Lung microvascular endothelial cell (primary cell): Measurements from ENCODE around the gene DNAI1. TPM values are rescaled to one million over a fixed set of nuclear protein-coding genes. Genes with fewer than 3 reads are reported as not detected.
"Not testable (repeated sequence)": the region's sequence is repeated elsewhere in the genome, so short reads cannot be mapped to it uniquely, and the experiment has no call there.

Source experiments
- DNase-seq, 2 donors: peaks; one replicate each; pipeline versions ENCODE4 v3.0.0 to v3.0.0-alpha.2; 2010; ENCODE audit warnings: low read depth in 2 of 2
- total RNA-seq: library from RNA; depleted of rRNA; stranded (reverse); fragments of >200 nt; gene quantifications from 2 replicates; pipeline ENCODE4 v1.2.1, GENCODE V29; 2014

Gene DNAI1
- total RNA-seq, 1 donor from 2014 or later: not detected

DNA sequence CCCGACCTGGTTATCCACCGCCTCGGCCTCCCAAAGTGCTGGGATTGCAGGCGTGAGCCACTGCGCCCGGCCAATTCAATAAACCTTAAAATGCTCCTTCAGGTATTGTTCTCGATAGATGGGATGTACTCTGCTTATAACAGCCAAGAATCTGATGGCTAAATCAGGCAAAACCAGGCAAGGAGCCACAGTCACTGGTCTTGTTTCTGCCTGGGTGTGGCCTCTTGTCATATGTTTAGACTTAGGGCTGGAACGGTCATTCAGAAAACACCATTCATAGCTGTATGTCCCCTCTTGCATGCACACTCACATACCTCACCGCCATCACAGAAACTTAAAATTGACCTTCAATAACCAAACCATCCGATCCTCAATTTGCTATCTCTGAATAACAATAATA lies 8.0 kb upstream of the DNAI1 start:
- no peak for DNase-seq

DNA sequence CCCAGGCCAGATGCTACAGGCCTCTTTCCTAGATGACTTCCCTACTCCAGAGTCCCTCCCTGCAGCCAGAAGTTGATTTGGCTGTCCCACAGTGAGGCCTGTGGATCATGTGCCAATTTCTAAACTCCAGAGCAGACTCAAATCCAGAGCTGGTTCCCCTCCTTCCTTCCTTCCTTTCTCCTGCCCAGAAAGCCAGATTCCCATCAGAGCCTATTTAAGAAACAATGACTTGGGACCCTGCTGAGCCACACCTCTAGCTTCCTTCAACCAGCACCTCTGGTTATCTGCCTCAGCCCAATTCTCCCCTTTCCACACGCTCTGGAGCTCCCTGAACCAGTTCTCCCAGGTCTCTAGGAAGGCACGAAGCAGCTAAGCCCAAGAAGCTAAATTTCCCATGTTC lies 7.5 kb upstream of the DNAI1 start:
- DNase-seq: peak in 1 of 2 donors; percentile 23

DNA sequence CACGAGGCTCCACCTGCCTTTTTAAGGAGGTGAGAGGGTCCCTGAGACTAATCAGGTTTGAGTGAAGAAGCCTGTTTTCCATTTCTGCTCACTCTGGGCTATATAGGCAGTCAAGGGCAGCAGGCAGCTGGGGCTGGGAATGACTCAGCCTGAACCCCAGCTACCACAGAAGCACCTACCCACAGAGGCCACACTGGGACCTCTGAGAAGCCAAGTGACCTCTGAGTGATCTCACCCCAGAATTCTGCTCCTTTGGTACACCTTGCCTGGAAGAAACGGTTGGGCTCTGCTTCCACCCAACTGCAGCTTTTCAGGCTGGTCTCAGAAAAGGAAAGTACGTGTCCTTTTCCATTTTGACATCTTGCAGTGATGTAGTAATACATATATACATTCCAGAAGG lies 7.1 kb upstream of the DNAI1 start:
- DNase-seq: peak in 1 of 2 donors; percentile 51

DNA sequence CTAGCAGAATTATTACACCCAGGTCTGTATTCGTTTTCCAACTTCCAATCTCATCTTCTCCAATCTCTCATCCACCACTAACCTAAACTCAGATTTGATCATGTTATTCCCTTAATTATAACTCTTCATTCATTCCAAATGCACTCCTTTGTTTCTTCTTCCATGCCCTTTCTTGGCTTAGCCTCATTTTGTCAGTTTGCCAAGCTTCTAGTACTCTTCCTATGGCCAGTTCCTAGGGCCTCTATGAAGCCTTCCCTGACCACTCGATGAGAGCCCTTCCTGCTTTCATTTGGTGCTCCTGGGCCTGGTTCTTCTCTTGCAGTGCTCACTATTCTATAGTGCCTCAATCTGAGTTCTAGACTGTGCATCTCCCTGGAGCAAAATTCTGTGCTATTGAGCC lies 6.0 kb upstream of the DNAI1 start:
- peak; percentile 16 to 60 for DNase-seq

DNA sequence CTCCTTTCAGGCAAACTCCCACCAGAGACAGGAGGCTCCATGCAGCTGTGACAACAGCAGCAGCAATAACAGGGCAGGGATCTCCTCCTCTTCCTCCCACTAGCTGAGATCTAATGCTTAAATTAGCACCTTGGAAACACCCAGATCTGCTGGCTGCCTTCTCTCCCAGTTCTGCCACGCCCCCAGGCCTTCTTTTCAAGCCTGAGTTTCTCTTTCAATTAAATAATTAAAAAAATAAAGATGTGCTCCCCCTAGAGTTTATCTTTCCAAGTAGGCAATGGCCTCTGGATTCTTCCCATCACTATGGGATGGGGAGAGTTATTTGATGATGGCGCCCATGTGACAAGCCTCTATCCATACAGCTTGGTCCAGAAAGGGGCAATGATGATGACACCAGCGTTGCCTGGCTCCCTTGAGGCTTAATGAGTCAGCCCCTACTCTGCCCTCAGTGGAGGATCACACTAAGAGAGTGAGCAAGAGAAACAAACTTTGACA lies 4.0 kb upstream of the DNAI1 start:
- DNase-seq: peak; percentile 9 to 33

DNA sequence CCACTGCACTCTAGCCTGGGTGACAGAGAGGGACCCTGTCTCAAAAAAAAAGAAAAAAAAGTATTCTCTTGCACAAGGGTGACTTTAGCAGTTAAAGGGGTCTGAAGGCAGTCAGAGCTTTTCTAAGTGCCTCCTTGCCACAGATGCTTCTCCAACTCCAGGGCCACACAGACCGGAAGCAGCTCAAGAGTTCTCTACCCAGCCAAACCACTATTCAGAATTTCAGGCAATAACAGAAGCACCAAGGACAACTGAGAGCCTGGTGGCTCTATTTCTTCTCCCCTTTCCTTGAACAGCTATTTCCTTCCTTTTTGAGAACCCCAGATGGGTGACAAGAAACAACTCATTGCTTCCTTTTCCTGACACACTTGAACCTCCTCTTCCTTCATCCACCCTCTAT lies 2.5 kb upstream of the DNAI1 start:
- peak in 1 of 2 donors; percentile 13 for DNase-seq

DNA sequence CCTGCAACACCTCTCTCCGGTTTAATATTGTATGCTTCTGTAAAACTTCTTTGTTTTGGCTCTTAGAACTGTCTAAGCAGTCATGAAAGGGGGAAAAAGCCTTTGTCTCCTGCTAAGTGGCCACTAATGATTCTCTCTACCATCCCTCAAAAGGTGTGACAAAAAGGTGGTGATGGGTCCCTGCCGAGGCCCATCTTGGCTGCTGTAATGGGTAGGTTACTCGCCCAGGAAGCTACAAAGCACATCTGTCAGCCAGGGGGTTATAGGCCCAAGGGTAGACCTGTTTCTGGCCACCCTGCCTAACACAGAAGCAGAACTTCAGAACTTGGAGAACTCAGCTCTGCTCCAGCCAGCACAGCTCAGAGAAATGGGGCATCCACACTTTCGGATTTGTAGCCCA lies 1.9 kb upstream of the DNAI1 start:
- no peak for DNase-seq

DNA sequence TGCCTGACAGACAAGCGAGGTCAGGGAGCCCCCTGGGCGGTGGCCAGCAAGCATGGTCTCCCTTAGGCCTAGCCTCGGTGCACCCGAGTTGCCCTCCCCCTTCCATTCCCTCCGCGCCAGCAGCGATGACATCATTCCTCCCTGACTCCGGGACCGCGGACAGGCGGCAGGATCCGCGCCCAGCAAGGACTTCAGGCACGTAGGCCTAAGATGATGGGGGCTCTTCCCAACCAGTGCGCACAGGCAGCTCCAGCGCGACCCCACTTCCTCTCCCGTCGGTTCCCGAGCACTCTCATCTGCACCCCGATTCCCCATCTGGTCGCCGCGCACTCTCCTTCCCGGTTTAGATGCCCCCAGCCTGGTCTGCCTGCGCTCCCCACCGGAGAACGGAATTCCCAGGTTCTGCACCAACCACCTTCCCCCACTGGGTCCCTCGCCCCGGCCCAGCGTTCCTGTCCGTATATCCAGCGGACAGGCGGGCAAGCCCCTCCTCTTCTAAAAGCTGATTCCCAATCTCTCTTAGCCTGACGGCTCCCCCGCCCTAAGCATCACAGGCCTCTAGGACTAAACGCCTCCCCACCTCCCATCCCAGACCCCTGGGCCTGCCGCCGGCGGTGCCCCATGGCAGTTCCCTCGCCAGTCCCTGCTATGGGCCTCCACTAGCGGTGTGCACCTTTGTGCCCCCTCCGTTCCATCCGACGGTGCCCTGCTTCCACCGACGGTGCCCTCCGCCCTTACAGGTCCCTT lies 1.2 kb upstream of the DNAI1 start:
- peak; percentile 72 to 83 for DNase-seq

DNA sequence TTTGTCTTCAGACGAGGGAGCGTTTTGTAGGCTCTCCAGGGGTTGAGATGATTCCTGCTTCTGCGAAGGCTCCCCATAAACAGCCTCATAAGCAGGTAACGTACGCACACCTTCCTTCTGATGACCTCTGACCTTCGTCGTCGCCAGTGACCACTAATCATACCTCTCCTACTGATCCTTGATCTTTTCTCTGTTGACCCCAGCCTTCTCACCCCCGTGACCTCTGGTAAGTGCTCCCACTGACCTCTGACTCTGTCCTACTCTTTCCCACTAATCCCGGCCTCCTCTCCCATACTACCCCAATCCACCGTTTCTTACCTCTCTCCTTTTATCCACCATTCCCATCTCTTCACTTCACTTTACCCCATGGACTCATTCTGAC lies 345 bp downstream of the DNAI1 start:
- no peak for DNase-seq

DNA sequence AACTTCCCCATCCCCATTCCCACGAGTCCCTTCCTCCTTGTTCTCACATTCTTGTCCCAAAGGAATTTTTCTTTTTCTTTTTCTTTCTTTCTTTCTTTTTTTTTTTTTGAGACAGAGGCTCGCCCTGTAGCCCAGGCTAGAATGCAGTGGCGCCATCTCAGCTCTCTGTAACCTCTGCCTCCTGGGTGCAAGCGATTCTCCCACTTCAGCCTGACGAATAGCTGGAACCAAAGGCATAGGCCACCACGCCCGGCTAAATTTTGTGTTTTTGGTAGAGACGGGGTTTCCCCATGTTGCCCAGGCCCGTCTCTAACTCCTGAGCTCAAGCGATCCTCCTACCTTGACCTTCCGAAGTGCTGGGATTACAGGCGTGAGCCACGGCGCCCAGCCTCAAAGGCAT lies 751 bp downstream of the DNAI1 start:
- DNase-seq: no peak

DNA sequence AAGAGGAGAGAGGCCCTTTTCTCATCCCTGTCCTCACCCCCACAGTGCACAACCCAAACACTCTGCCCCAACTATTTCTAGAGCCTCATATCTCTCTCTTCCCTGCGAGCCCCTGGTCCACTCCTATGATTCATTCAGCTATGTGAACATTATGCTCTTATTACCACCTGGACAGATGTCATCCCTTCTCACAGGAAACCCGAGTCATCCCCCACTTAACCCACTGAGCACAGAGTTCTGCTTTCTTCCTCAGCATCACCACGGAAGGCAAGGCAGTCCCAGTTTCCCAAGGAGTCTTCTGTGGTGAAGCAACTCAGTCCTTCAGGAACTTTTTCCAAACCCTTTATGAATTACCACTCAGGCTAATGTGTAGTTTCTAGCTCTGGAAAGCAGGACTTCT lies 1.3 kb downstream of the DNAI1 start:
- DNase-seq: peak in 1 of 2 donors; percentile 30

DNA sequence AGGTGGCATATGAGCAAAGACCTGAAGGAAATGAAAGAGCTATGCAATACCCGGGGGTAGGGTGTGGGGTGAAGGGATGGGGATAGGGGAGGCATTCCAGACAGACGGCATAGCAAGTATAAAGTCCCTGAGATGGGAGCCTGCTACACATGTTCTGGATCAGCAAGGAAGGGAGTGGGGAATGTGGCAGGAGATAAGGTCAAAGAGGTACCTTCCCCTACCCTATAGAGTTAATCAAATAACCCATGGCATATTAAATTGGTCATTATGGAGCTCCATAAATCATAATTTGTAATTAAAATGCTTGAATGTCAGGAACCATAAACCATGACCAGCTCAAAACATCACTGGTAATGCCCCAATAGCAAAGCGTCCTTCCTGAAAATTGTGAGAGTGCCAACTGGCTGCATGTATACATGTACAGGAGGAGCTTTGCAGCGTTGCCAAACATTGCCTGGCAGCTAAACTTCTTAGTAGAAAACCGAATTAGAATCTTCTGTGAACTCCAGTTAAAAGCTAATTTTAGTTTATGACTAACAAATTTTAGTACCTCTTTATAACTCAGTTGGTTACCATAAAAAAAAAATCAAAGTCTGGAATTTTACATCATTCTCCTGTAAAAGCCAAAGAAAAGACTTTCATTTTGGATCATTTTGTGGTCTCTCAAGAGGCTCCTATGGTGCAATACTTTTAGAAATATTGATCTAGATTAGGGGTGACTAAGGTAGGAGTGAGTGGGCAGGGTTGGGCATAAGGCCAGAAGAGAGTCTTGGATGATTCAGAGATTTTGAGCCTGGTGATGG lies 4.7 kb downstream of the DNAI1 start:
- no peak for DNase-seq

DNA sequence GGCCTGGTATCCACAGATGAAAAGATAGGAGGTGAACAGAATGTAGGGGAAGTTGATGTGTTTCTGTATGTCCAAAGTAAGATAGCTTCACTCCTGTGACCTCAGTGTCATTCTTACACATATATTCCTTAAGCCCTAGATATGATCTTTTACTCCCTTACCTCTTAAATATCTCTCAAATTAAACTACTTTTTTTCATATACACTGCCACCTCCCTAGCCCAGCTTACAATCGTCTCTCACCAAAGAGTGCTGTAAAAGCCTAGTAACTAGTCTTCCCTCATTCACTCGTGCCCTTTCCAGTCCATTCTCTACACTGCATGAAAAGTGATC lies 5.3 kb downstream of the DNAI1 start:
- DNase-seq: no peak

DNA sequence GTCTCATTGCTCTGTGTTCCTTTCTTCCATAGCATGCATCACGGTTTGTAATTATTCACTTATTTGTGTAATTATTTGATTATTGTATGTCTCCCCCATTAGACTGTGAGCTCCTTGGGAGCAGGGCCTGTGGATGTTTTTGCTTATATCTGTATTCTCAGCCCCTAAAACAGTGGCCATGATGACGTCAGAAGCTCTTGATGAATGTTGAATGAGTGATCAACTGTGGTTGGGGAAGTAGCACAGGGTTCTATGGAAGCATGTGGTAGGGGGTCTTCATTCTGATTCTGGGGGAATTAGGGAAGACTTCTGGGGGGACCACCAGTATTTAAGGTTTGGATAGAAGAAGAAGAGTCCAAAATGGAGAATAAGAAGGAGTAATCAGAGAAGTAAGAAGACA lies 6.0 kb downstream of the DNAI1 start:
- DNase-seq: no peak

DNA sequence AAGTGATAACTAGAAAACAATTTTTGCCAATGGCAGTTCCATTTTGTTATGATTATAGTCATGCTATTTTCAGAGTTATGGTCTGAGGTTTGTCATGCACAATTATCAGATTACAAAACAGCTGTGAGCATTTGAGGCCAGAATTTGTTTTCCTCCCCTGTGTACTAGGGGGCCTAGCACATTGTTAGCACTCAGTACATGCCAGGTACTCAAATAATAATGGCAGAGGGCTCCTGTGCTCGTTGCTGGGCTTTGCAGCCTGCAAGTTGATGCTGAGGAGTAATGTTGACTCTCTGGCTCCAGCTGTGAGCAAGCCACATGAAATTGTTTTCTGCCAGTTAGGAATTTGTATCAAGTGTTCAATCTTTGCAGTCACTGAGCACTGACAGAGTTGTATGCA lies 6.9 kb downstream of the DNAI1 start:
- no peak for DNase-seq

DNA sequence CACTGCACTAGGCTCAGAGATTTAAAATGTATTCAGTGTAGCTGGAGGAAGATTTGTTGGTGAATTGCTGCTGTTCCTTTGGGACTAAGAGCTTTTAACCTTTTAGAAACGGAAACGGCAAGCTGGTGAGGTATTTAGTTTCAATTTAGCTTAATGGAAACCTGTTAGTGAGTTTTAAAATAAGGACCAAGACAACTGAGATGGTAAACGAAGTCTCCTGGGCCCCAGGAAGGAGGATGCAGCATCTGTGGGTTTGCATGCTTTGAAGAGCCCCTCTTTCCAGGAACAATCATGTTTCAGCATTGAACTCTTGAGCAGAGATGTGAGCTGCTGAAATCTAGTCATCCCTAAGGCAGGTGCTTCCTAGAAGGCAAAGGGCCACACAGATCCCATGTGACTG lies 16.5 kb downstream of the DNAI1 start:
- DNase-seq: no peak

DNA sequence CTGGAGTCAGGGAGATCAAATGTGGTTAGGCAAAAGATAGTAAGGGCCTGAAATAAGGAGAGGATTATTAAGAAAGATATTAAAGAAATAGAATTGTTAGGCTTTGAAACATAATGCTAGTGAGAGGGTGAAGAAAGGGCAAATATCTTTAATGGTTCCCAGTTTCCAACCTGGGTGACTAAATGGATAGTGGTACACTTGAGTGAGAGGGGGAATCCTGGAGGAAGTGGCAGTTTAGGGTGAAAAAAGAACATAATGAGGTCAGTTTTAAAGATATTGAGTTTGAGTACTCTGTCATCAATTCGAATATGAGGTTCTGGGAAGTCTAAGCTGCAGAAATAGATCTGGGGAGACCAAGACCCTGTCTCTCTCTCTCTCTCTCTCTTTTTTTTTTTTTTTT lies 18.9 kb downstream of the DNAI1 start:
- no peak for DNase-seq

DNA sequence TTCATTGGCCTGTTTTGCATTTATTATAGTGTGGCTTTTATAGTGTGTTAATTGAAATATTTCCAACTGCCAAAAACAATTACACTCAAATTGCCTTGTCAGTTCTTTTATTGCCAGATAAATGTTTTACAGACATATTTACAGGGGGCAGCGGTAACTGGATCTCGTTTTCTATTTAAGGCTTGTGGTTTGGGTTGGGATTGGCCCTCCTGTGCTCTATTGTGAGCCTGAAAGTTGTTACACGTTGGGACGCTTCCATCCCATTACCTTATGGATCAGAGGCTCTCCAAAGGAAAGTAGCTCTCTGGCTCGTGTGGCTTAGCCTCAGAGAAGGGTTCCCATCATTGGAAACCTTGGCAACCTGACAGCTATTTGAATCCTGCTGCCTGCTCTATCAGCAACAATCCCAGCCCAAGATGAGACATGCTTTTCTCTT lies 20.8 kb downstream of the DNAI1 start:
- DNase-seq: no peak

DNA sequence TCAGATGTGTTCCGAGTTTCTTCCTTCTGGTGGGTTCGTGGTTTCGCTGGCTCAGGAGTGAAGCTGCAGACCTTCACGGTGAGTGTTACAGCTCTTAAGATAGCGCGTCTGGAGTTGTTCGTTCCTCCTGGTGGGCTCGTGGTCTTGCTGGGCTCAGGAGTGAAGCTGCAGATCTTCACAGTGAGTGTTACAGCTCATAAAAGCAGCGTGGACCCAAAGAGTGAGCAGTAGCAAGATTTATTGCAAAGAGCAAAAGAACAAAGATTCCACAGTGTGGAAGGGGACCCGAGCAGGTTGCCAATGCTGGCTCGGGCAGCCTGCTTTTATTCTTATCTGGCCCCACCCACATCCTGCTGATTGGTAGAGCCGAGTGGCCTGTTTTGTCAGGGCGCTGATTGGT lies 23.0 kb downstream of the DNAI1 start:
- DNase-seq: not testable (repeated sequence)

DNA sequence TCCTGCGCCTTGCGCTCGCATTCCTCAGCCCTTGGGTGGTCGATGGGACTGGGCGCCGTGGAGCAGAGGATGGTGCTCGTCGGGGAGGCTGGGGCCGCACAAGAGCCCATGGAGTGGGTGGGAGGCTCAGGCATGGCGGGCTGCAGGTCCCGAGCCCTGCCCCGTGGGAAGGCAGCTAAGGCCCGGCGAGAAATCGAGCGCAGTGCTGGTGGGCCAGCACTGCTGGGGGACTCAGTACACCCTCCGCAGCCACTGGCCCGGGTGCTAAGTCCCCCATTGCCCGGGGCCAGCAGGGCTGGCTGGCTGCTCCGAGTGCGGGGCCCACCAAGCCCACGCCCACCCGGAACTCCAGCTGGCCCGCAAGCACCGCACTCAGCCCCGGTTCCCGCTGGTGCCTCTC lies 24.1 kb downstream of the DNAI1 start:
- DNase-seq: not testable (repeated sequence)

DNA sequence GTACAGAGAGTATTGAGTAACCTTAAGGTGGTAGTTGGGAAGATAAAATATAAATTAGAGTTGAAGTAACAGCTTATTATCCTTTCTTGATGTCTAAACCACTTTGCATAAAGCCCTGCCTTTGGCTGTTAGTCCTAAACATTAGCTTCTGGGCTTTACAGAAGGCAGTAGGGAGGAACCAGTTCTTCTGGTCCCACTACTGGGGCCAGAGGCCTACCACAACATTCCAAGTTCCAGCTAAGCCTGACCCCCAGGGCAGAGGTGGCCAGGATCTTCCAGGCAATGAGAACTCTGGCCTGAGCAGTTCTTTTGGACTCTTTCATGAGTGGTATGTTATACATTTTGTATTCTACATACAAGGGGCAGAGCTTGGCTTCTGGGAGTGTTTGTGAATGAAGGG lies 26.1 kb downstream of the DNAI1 start:
- DNase-seq: no peak

DNA sequence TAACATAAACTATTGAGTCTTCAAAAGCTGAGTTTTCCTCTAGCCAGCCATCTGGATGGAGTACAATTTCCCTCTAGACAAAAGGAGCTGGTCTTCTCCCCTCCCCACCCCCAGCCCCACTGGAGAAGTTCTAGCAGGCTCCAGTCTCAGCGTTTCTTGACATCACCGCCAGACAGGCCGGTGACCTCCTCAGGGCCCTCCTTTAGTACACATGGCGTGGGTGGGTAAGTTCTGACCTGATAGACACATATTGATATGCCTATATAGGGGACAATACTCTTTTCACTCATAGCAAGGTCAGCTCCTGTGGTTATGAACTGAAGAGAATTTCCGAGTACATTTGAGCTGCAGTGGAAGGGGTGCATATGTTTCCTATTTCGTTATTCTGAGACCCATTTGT lies 27.2 kb downstream of the DNAI1 start:
- no peak for DNase-seq

DNA sequence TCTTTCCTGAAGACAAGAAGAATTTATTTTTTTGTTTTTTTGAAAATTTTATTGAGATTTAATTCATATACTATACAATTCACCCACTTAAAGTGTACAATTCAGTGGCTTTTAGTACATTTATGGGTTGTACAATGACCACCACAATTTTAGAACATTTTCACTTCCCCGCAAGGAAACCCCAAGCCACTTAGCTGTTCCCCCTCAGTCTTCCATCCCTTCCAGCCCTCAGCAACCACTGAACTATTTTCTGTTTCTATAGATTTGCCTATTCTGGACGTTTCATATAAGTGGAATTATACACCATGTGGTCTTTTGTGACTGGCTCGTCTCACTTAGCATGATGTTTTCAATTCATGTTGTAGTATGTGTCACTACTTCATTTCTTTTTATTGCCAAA lies 28.0 kb downstream of the DNAI1 start:
- no peak for DNase-seq
